NT2/D1 (cell line): ENCODE data around the gene SKIL.

ENCODE experiments used
- YY1 ChIP-seq: IDR thresholded peaks from 2 replicates; pipeline ENCODE4 v1.6.1; 2011; ENCODE audit not compliant: insufficient read length, insufficient read depth
- ZNF274 ChIP-seq: IDR thresholded peaks from 2 replicates; pipeline ENCODE4 v1.6.1; 2011; ENCODE audit warnings: mild to moderate bottlenecking, low read depth, low read length

DNA sequence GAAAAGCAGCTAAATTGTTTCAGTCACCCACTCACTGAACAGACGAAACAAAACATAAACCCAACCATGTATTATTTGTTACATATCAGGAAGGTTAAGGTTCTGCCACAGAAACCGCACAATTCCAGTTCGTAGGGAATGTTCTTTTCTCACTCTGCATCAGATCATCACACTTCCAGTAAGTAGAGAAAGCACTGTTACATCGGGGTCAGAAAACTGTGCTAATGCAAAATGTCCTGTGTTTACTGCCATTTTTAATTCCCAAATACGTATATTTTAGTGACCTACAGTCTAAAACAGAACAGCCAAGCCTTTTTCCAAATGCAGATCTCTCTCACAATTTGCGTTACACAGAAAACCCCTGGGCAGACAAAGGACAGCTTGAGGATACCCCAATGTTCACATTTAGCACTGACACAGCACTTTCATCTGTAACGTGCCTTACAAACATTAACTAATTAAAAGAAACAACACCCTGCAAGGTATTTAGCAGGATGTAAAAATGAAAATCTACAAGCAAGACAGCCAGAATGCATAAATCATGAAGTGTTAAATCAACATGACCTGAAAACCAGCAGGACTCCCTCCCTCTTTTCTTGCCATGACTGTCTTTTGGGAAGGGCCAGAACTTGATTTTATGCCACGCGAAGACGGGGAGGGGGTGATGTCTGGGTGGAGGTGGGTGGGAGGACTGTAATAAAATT lies 34.8 kb upstream of the SKIL start:
- TF ChIP-seq ZNF274 (no peak), YY1 (no peak)
